Hematopoietic multipotent progenitor cell treated with erythropoietin and hydrocortisone succinate and interleukin-3 and kit ligand, for 8 days (in vitro differentiated cells): ENCODE results near the gene SEPTIN2.
"Not testable (repeated sequence)": the region's sequence is repeated elsewhere in the genome, so short reads cannot be mapped to it uniquely, and the experiment has no call there.

ENCODE experiments used
- DNase-seq: peaks from one replicate; pipeline ENCODE4 v3.0.0-alpha.2; 2015

SEPTIN2 gene

DNA sequence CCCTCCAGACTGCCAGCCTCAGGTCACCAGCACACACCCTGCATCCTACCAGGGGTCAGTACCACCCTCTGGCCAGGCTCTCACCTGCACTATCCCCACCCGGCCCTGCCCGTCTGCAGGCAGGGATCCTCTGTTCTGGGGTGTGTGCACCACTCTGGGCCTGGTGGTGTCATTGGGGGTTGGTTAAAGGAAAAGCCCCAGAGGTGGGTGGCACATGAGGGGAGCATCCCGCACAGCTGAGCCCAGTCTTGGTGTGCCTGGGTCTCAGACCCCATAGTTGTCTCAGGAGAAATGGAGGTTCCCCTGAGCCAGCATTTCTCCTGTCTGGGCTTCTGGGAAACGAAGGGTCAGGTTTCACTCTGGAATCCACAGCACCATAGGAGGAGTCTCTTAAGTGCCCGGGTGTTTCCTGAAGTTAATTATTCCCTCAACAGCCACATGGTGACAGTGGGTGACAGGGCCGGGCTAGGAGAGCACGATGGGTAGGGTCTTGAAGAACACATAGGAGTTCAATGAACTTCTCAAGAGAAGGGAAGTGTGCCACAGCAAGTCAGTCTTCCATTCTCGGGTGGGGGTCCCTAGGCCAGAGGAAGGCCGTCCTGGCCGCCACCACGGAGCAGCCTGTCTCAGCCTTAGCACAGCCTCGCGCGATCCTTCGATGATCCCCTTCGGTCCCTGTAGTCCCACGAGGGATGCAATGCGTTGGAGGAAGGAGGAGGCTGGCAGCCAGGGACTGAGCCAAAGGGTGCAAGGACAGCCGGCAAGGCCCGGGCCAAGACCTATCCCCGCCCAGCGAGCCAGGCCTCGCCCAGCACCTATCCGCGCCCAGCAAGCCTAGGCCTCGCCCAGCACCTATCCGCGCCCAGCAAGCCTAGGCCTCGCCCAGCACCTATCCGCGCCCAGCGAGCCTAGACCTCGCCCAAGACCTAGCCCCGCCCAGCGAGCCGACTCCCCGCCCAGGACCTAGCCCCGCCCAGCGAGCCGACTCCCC, 39.2 kb downstream of the SEPTIN2 start:
- peak; percentile 79 for DNase-seq

DNA sequence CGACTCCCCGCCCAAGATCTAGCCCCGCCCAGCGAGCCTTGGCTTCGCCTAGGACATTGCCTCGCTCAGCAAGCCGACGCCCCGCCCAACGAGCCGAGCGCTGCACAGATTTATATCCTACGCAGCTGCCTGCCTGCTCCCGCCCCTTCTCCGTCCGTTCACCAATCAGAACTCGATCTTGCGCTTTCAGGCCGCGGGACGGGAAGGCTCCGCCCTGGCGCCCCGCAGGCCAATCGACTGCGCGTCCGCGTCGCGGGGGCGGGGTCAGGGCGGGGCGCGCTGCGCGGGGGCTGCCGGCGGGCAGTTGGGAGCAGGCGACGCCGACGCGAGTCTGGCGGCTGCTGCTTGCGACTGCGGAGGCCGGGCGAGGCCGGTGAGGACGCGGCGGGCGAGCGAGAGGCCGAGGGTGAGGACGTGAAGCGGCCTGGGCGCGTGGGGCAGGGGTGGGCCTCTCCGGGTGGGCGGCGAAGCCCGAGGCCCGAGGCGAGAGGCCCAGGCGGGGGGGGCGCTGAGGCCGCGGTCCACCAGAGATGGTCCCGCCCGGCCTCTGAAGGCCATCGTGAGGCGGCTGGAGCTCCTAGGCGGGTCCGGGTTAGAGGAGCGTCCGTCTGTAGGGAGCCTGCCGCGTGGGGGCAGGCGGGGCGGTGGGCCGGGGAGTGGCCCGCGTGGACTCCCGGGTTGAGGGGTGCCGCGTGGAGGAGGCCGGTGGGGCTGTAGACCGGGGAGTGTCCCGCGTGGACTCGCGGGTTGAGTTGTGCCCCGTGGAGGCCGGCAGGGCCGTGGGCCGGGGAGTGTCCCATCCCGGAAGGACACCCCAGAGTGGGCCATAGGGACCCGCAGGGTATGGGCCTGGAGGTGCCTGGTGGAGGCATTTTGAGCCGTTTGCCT, 40.5 kb downstream of the SEPTIN2 start, which contains the start of gene FARP2:
Gene FARP2, plus strand, starts transcription at position 303 of the 888 bp plus-strand sequence. CDS start 16,823 bp downstream, outside the sequence.
- peak; percentile 97 for DNase-seq

DNA sequence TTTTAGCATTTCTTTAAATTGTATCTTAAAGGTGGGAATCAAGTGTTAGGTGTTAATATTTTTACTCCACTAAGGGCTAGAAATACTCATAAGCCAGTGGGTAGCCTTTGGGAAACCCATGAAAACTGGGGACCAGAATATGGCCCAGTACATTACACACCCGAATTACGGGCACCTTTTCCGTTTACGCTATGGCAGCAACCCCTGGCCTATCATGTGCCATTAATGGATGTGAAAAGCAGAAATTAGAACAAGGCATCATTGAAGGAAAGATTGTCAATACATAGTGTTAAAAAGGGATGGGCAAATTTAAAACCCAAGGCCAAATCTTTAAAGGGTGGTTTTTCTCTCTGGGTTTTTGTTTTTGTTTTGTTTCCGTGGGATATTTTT, 41.1 kb downstream of the SEPTIN2 start:
- DNase-seq = peak; percentile 21

DNA sequence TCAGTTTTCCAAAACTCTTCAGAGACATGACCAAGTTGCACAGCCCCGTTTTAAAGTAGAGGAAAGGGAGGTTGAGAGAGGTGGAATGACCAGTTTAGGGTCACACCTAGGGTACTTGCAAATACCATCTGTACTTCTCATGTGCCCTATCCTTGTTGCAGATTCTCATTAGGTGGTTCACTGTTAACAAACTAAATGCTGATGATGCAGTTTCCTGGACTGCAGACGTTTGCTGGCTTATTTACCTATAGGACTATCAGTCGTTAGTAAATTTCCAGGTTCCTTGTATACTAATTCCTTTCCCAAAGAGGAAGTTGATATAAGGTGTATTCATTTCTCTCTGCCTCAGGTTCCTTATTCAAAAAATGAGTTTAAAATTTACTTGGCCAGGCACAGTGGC, 41.8 kb downstream of the SEPTIN2 start:
- DNase-seq = no peak

DNA sequence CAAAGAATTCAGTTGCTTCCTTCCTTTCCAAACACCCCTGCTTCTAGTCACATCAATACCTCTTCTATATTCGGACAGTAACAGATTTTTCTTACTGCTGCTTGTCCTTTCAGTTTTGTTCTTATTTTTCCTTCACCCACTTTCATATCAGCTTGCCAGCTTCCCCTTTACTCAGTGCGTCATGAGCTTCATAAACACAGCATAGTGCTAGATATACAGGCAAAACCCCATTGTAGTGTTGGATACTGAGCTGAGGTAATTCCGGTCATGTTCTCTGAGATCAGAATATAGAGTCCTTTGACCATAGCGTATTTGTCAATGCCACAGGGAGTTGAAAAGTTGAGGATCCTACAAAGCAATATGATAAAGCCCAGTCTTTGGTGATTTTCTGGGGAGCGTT, 42.7 kb downstream of the SEPTIN2 start:
- DNase-seq = peak; percentile 12

DNA sequence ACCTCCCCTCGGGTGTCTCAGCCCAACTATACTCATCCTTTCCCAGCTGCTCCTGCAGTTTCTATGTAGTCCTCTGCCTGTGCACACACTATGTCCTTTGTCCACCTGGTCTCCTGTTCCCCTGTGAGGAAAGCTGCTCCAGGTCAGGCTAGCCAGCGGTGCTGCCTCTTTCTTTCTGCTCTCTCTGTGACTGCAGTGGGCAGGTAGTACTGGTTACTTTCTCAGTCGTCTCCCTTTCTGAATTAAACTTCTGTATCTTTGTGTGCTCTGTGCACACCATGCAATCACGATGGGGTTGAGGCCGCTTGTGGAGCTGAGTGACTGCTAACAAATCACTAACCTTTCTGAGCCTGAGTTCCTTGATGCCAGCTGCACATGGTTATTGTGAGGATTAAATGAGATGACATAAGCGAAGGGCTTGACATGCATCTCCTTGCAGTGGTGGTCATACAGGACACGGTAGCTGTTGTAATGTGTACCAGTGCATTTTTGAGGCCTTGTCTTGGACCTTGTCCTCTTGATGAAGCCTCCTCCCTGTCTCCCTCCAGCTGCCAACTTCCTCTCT, 43.8 kb downstream of the SEPTIN2 start:
- no peak for DNase-seq

DNA sequence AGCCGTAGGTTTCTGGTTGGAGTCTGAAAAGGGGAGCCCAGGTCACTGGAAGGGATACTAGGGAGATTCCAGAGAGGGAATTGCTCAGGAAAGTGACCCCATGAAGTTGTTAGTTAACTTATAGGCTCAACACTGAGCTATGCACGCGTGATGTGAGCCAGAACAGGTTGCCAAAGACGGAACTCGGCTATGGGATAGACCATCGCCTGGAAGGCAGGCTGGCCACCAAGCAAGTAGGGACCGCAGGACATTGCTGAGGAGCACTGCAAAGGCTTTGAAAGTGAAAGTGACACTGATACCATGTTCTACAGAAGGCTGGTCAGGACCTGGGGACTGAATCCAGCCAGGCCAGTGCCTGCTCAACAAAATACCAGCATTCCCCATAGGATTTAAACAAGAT, 47.7 kb downstream of the SEPTIN2 start:
- no peak for DNase-seq

DNA sequence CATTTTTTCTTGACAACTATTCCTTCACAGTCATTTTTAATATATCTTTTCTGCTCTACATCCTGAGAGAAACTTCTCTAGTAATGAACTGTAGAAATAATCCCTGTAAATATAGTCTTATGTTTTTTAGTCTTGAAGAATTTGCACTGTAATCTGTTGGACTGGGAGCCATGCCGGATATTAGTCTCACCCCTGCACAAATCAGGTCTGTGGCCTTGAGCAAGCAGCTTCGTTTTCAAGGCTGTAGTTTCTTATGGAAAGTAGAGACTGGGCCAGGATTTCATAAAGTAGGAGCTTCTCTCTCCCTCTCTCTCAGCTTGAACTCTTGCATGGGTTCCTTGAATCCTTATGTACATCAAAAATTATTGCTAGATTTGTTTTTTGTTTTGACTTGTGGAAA, 49.1 kb downstream of the SEPTIN2 start:
- DNase-seq = no peak

DNA sequence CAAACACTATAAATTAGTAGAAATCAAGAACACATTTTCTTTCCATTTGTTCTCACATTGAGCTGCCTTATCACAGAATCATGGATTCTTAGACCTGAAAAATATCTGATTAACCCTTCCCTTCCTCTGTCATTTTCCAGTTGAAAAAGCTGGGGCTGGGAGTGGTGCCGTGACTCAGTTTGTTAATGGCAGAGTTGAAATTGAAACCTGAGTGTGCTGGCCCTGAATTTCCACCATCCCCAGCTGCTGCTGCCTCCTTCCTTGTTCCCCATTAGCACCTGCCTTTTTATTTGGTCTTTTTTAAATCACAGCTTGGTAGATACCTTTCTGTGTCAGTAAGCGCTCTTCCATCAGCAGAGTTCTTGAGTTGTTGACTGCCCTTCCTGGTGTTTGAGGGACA, 51.0 kb downstream of the SEPTIN2 start:
- DNase-seq = no peak

DNA sequence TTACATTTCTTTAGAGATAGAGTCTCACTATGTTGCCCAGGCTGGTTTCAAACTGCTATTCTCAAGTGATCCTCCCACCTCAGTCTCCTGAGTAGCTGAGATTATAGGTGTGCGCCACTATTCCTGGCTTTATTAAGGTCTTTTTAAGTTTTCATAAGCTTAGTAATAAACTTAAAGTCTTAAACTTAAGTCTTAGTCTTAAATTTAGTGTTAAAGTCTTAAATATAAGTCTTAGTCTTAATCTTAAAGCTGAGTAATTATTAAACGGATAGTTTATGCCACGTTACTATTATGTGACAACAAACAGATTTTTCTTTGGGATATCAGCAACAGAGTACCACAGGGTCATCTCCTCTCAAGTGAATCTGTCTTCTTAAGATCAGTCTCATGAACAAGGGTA, 52.9 kb downstream of the SEPTIN2 start:
- no peak for DNase-seq

DNA sequence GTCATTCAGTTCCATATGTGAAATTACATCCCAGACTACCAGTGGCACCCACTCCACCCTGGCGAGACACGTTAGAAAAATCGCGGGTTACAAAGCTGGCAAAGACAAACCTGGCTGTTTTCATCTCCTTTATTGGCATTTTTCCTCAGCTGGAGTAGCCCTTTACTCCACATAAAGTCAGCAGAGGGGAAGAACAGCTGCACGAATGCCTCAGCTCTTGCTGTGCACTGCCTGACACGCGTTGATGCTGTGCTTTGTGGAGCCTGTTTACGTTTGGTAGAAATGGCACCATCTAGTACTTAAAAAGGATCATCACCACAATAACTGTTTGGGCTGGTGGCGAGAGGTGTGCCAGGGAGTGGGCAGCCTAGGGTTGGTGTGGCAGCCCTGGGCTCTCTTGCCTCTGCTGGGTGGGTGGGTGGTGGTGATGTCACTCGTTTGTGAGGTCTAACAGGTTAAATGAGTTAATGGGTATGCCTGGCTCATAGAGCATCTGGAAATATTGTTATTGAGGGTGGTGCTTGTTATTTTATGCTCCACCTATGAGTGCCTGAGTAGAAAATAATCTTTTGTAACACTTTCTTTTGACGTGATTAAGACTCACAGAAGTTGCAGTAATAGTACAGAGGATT, 56.8 kb downstream of the SEPTIN2 start:
- no peak for DNase-seq

DNA sequence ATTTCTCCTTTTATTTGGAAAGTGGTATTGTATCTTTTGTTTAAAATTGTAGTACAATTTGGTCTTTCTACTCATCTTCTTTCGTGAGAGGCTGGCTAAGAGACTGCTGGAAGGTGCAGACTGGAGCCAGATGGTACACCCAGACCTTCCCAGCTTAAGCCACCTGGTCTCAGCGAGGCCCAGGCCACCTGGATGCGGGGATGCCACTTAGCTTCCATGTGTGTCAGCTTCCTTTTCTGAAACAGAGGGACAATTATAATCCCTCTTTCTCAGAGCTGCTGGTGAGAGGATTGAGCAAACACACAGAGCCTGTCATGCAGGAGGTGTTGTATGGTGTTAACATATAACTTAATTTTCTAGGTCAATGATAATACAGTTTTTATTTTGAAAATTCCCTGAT, 57.7 kb downstream of the SEPTIN2 start:
- no peak for DNase-seq

DNA sequence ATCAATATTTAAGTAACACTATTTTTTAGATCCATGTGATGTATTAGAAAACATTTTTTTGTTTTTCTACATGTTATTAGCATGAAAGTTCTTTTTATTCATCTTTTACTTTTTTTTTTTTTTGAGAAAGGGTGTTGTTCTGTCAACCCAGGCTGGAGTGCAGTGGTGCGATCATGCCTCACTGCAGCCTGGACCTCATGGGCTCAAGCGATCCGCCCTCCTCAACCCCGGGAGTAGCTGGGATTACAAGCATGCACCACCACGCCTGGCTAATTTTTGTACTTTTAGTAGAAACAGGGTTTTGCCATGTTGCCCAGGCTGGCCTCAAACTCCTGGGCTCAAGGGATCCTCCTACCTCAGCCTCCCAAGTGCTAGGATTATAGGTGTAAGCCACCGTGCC, 58.2 kb downstream of the SEPTIN2 start:
- DNase-seq = not testable (repeated sequence)

DNA sequence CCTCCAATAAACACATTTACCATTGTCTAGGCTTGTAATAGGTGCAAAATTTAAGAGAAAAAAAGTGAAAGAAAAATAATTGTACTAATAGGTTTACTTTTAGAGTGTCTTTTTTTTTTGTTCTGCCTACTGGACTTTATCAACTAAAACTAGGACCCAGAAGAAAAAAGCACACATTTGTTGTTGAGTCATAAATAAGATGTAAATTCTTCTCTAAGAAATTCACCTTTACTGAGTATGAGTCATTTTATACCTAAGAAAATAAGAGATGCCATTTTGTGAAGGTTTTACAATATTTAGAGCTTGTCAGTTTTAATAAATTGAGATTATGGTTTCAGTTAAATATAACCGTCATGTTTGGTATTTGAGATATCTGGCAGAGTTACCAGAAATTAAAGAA, 59.6 kb downstream of the SEPTIN2 start:
- DNase-seq = no peak

DNA sequence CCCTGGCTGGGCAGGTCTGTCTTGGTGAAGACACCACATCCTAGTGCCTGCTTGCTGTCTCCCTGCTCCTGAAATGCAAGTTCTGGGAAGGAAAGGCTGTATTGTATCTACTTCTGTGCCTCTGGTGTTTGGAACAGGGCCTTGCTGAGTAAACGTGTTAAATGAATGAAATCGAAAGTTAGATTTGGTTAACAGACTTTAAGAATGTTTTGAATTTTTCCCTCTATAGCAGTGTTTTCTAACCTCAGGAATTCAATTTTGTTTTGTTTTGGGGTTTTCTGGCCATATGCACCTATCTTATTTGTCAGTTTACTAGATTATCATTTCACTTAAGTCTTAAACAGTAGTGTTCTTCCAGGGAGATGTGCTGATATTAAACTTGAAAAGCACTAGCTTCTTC, 61.1 kb downstream of the SEPTIN2 start:
- no peak for DNase-seq

DNA sequence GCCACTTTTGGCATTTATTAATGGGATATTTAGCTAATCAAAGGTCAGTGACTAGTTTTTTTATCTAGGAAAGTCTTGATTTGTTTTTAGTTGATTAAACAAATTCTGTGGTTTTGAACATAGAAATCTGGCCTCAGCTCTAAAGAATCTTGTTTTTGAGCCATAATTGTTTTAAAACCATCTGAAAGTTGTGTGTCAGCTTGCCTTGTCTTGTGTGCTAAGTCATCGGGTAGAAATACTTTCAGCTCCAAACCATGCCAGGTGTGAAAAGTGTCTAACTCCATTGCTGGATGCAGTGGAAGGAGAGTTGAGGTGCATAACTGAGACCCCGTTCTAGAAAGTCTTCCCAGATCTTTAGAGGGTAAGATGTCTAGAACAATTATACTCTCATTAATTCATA, 63.1 kb downstream of the SEPTIN2 start:
- no peak for DNase-seq

DNA sequence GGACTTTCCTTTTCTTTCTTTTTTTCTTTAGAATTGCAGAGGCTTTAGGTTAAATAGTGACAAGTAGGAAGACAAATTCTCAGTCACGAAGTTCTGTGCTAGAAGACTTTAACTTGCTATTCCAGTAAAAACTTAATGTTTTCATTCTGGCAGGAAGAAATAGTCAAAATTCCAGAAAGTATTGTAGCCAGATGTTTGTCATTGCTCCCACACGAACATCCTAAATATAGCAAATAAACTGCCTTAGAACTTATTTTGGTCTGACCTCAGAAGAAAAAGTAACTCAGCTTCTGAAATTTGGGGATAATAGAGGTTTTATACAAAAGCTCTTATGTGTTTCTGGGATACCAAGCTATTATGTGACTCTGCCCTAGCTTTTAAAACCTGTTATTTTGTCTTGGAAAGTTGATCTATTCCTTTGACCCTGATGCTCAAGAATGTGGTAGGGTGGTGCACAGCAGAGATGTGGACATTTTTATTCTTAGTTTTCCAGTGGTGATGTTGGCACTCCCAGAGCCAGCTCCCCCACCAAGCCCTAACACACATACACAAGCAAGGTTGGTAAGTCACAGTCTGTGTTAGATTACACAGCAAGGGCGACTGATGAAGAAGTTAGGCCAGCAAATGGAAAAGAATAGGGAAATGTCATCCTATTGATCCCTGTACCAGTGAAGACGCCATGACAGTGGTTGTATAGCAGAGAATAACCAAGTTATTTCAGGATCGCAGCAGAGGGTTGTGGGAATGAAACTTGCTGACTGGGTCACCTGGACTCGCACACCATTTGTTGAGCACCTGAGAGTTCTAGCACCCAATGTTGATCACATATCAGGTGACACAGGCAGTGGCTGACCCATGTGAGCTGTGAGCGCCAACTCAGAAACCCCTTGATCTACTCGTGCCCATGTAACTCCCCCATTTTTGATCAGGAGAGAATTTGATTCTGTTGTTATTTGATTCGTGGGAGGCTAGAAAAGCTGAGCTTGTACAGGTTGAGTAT, 64.1 kb downstream of the SEPTIN2 start:
- DNase-seq = no peak

DNA sequence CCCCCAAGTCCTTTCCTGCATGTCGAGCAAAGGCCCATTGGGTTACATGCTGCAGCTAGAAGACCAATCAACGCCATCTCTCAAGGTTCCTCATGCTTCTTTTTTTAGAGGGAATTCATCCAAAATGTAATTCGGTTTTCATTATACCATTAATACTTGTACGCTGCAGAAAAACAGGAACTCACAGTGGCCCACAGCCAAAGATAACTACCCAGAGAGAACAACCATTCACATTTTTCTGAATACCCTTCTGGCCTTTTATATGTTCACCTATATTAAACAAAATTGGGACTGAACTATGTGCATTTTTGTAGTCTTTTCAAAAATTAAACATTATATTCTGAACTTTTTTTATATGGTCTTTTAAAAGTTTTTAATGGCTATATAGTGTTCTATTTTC, 66.1 kb downstream of the SEPTIN2 start:
- no peak for DNase-seq

DNA sequence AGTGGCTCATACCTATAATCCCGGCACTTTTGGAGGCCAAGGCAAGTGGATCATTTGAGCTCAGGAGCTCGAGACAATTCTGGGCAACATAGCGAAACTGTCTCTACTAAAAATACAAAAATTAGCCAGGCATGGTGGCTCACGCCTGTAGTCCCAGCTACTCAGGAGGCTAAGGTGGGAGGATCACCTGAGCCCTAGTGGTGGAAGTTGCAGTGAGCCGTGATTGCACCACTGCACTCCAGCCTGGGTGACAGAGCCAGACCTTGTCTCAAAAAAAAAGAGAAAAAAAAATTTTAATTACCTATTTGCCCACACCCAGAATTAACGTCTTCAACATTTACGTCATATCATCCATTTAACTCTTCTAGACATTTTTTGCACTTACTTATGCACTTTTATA, 69.7 kb downstream of the SEPTIN2 start:
- not testable (repeated sequence) for DNase-seq

DNA sequence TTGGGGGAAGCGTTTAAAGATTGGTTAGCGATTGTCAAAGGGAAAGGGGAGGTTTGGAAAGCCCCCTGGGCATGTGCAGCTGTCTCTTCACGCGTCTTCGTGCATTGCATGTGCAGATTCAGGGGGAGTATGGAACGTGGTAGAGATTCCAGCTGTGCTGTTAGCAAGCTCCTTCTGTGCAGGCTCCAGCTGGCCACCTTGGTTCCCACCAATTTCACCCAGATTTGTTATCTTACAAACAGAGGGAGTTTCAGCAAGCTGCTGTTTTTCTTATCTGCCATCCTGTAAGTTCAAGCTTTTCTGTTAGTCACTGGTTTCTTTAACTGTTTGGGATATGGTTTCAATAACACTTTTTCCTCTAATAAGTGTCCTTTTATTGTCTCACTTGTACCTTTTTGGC, 70.8 kb downstream of the SEPTIN2 start:
- peak; percentile 49 for DNase-seq

DNA sequence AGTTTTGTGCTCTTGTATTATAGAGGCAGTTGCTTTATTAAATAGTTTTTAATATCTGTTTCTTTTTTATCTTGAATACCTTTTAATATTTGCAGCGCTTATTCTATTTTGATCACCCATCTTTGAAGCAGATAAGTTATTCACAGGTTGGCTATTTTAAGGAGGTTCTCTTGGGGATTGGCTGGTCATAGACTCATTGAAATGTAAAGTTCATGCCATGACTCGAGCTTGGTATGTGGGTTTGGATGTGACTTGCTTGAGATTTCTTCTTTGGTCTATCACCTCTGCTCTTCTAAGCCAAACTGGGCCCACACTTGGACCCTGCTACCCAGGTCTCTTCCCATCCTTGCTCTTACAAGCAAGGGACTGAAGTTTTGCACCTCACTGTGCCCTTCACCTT, 74.0 kb downstream of the SEPTIN2 start:
- no peak for DNase-seq
